Duodenal mucosa (tissue), 2 donors: Measurements from ENCODE around the gene COPE.
A peak's percentile ranks its signal among the peaks of the same experiment; 100 is the strongest.

Source experiments
- H3K27ac ChIP-seq: one replicate; pipeline ENCODE4 v1.7.0; 2013; ENCODE audit warnings: low read depth, low read length
- H3K27me3 ChIP-seq, 2 donors: one replicate each; pipeline ENCODE4 v1.7.0; 2013; ENCODE audit warnings: low read length in 2 of 2, control low read depth in 1 of 2; ENCODE audit not compliant: insufficient read depth in 2 of 2, control insufficient read depth in 1 of 2
- H3K36me3 ChIP-seq, 2 donors: one replicate each; pipeline ENCODE4 v1.7.0; 2013; ENCODE audit warnings: low read length in 2 of 2, control low read depth in 1 of 2; ENCODE audit not compliant: insufficient read depth in 2 of 2, control insufficient read depth in 1 of 2
- H3K4me1 ChIP-seq, 2 donors: one replicate each; pipeline ENCODE4 v1.7.0; 2013; ENCODE audit warnings: low read length in 2 of 2, control low read depth in 1 of 2; ENCODE audit not compliant: insufficient read depth in 2 of 2, control insufficient read depth in 1 of 2
- H3K4me3 ChIP-seq, 2 donors: one replicate each; pipeline ENCODE4 v1.7.0; 2013; ENCODE audit warnings: low read length in 2 of 2, low read depth in 1 of 2
- H3K9ac ChIP-seq, 2 donors: one replicate each; pipeline ENCODE4 v1.7.0; 2013; ENCODE audit warnings: low read length in 2 of 2, low read depth in 1 of 2
- H3K9me3 ChIP-seq, 2 donors: one replicate each; pipeline ENCODE4 v1.7.0; 2013; ENCODE audit warnings: low read length in 2 of 2, control low read depth in 1 of 2; ENCODE audit not compliant: control insufficient read depth in 1 of 2

Gene COPE

DNA sequence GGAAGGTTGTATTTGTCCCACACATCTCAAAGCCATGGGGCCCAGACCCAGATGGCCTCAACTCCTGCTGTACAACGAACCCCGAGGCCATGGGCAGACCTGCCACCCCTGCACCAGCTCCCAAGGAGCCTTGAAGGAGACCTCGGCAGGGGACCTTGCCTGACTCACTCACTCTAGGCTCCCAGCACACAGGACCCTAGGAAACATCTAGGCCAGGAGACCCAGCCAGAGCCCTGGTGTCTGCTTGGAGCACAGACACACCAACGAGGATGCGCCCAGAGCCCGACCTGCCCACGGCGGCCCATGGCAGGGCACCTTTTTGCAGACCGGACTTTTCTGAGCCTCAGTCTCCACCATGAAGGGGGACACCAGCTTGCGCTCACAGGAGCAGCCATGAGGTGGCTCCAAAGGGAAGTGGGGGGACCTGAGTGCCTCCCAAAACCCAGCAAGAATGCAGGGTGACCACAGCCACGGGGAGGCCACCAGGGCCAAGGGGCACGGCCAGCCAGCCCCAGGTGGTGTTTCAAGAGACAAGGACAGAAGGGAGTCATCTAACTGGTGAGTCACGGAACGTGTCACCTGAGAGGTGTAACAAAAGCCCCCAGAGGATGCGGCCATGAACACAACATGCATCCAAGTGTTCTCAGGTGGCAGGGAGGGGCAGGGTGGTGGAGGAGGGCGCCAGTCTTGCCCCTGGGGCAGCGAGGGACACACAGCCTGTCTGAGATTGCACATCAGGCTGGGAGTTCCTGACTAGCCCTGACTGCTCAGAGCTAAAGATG is 18.3 kb downstream of the COPE start:
- H3K4me1 ChIP-seq, result peaks cover 9 to 11% of the 10 kb centered on the region in 2 donors
- H3K27ac ChIP-seq, result no peak overlapping the region
- H3K9me3 ChIP-seq, result no peaks in the 10 kb centered on the region
- no peak overlapping the region for H3K9ac ChIP-seq
- H3K36me3 ChIP-seq, result peaks cover 21 to 56% of the 10 kb centered on the region in 2 donors
- peaks cover 10 to 11% of the 10 kb centered on the region in 2 donors for H3K27me3 ChIP-seq
- no peak overlapping the region for H3K4me3 ChIP-seq

DNA sequence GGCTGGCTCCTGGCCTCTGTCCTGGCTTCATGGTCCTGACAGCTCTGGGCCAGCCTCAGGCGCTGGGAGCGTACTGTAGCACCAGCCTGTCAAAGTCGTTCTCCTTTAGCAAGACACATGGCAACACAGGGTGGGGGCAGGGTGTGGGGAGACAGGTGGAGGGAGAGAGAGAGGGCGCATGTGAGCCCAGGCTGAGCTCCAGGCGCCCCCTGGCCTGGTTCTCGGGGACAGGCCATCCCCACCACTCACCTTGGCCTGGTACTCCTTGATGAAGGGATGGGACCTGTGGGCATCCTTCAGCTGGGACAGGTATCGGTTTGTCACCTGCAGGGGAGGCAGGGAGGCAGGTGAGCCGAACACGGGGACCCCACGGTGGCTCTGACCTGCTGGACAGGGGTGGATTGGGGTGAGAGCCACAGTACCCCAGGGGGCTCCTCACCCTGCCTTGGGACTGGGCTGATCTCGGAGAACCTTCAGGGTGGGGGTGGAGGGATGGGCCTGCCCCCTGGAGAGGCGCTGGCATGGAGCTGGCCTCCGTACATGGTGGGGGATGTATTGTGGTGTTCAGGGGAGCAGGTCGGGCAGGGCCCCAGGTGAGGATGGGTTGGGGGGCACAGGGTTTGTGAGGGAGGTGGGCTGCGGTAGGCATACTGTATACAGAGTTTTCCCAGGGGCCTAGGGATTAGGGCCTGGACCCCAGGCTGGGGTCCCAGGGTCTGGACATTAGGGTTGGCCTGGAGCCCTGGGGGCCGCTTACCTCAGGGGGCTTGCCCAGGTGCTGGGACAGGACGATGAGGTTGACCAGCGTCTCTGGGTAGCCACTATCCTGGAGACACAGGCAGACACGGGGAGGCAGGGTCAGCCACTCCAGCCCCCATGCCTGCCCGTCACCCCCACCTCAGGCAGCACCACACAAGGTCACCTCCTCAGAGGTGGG is 19.3 kb downstream of the COPE start:
- H3K36me3 ChIP-seq, result peaks cover 13 to 47% of the 10 kb centered on the region in 2 donors
- H3K4me1 ChIP-seq, result peaks cover 11% of the 10 kb centered on the region in 2 donors
- H3K27me3 ChIP-seq, result peaks cover 13 to 18% of the 10 kb centered on the region in 2 donors
- H3K9me3 ChIP-seq, result no peaks in the 10 kb centered on the region
- no peak overlapping the region for H3K27ac ChIP-seq
- no peak overlapping the region for H3K9ac ChIP-seq
- H3K4me3 ChIP-seq, result no peak overlapping the region

- Histone ChIP-seq H3K9ac (no peak overlapping the region), H3K9me3 (no peaks in the 10 kb centered on the region), H3K4me1 (peaks cover 11 to 12% of the 10 kb centered on the region in 2 donors), H3K4me3 (no peak overlapping the region), H3K36me3 (peaks cover 10 to 39% of the 10 kb centered on the region in 2 donors), H3K27ac (no peak overlapping the region), H3K27me3 (peaks cover 23 to 24% of the 10 kb centered on the region in 2 donors)
Measured at GRCh38 chr19:18898607-18899408, 20.4 kb downstream of the COPE start.

GRCh38 chr19:18898081-18898606 is 21.0 kb downstream of the COPE start:
- Histone ChIP-seq H3K27ac (no peak overlapping the region), H3K9me3 (no peaks in the 10 kb centered on the region), H3K9ac (no peak overlapping the region), H3K4me3 (no peak overlapping the region), H3K36me3 (peaks cover 10 to 34% of the 10 kb centered on the region in 2 donors), H3K27me3 (peaks cover 23 to 24% of the 10 kb centered on the region in 2 donors), H3K4me1 (peaks cover 11 to 12% of the 10 kb centered on the region in 2 donors)

GRCh38 chr19:18897094-18898029 is 21.8 kb downstream of the COPE start:
- peaks cover 10 to 29% of the 10 kb centered on the region in 2 donors for H3K36me3 ChIP-seq
- H3K27ac ChIP-seq, result no peak overlapping the region
- H3K9ac ChIP-seq, result no peak overlapping the region
- H3K4me3 ChIP-seq, result no peak overlapping the region
- H3K27me3 ChIP-seq, result peaks cover 23 to 24% of the 10 kb centered on the region in 2 donors
- no peaks in the 10 kb centered on the region for H3K9me3 ChIP-seq
- peaks cover 11 to 12% of the 10 kb centered on the region in 2 donors for H3K4me1 ChIP-seq

DNA sequence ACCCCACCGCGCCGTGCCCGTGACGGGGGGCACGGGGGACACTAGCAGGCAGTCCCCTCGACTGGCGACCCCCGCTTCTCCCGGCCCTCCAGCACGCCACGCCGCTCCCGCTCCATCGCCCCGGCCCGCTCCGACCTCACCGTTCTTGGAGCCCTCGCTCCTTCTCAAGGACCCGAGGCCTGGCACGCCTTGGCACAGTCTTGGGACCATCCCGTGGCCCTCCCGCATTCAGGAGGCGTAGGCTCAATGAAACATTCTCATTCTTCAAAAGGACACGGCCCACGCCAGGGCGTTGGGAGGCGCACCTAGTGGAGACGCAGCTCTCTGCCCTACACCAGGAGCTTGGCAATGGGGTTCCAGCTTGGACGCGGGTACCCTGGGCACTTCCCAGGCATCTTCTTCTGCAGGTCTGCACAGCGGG is 22.8 kb downstream of the COPE start:
- peaks cover 11 to 12% of the 10 kb centered on the region in 2 donors for H3K4me1 ChIP-seq
- peaks cover 10 to 27% of the 10 kb centered on the region in 2 donors for H3K36me3 ChIP-seq
- peaks cover 23 to 24% of the 10 kb centered on the region in 2 donors for H3K27me3 ChIP-seq
- no peaks in the 10 kb centered on the region for H3K9me3 ChIP-seq
- H3K4me3 ChIP-seq, result no peak overlapping the region
- H3K27ac ChIP-seq, result no peak overlapping the region
- H3K9ac ChIP-seq, result no peak overlapping the region

DNA sequence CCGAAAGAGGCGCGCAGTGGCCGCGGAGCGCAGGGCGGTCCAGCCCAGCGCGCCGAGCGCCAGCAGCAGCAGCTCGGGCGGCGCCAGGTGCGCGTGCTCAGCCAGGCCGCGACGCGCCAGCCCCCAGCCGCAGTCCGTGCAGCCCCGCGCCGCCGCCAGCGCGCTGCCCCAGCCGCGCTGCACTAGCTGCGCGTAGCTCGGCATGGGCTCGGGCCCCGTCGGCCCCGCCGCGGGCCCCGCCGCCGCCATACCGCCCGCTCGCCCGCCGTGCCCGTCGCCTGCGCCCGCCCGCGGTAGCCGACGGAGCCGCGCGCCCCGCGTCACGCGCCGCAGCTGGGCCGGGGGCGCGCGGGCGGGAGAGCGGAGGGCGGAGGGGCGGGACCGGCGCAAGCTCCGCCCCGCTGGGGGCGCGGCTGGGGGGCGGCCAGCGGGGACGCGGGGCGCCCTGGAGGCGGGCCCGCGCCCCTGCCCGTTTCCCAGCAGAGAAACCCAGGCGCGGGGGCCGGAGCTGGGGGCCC is 23.3 kb downstream of the COPE start, which contains the start of gene CERS1:
Gene CERS1, minus strand, starts transcription at position 335 of the 518 bp plus-strand sequence. Its CDS starts 86 bp downstream, at position 249.
- Histone ChIP-seq H3K27ac (no peak within 1 kb of the TSS), H3K36me3 (peaks cover 10 to 21% of the 10 kb centered on the region in 2 donors), H3K4me1 (peaks cover 11 to 12% of the 10 kb centered on the region in 2 donors), H3K27me3 (peaks cover 23 to 24% of the 10 kb centered on the region in 2 donors), H3K9ac (no peak within 1 kb of the TSS), H3K4me3 (peak within 1 kb of the TSS in 1 of 2 donors; percentile 45), H3K9me3 (no peaks in the 10 kb centered on the region)

DNA sequence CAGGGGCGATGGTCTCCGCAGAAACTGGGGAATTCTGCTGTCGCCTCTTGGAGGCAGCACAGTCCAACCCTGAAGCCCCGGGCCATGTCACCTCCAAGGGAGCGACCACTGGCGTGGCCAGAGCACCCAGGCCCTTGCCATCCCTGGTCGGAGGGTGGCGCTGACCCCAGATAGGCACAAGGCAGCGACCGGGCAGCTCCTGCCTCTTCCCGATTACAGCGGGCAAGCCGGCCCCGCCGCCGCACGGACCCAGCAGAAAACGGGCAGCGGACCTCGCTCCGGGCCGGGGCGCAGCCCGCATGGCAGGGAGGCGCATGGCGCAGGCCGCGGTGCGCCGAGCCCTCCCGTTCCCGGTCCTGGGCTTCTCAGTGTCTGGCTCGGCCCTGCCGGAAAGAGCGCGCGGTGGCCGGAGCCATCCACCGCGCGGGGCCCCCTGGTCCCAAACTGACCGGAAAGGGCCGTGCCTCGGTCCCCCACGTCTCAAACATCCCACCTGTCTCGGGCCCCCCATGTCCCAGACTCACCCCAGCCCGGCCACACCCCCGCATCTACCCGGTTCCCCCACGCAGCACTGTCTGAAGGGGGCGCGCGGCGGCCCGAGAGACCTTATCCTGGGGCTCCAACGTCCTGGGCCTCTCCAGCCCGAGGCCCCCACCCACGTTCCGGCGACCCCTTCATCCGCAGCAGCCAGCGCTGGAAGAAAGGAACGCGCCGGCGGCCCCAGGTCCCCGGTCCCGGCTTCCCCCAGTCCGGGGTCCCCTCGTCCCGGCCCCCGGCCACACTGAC is 24.0 kb downstream of the COPE start:
- peak overlapping the region in 1 of 2 donors; percentile 45 for H3K4me3 ChIP-seq
- no peak overlapping the region for H3K9ac ChIP-seq
- H3K27ac ChIP-seq, result no peak overlapping the region

More for the DNA sequence above, 24.0 kb downstream of the COPE start:
- Histone ChIP-seq H3K36me3 (peaks cover 8 to 15% of the 10 kb centered on the region in 2 donors), H3K9me3 (no peaks in the 10 kb centered on the region), H3K4me1 (peaks cover 11 to 12% of the 10 kb centered on the region in 2 donors), H3K27me3 (peaks cover 23 to 24% of the 10 kb centered on the region in 2 donors)
